ENCODE results near the gene WDR70. TPM values are rescaled to one million over a fixed set of nuclear protein-coding genes. Genes with fewer than 3 reads are reported as not detected.

The WDR70 gene
- total and polyA plus RNA-seq, 2 donors (not counting 1 experiment from before 2014, with no cell fraction given) = 31.4 to 34.0 TPM

- Histone ChIP-seq H4K20me1 (ENCODE audit: control insufficient read depth, extremely low read depth, insufficient read depth, low read length) (no peaks in the 10 kb centered on the region), H3K36me3 (ENCODE audit: control insufficient read depth, insufficient read depth, low read length) (no peaks in the 10 kb centered on the region), H3K4me3 (replicated peaks in 1 of 4; ENCODE audit: control extremely low read depth in 1 of 4, insufficient read depth in 1 of 4, low read depth in 3 of 4, low read length in 4 of 4) (no peak overlapping the region), H3K27me3 (ENCODE audit: control insufficient read depth, insufficient read depth, low read length) (no peaks in the 10 kb centered on the region), H3K9ac (ENCODE audit: insufficient read depth, low read length) (no peak overlapping the region), H2AFZ (ENCODE audit: low read length) (no peak overlapping the region), H3K4me2 (ENCODE audit: extremely low read depth, insufficient read depth, low read length) (peak overlapping the region; percentile 32), H3K79me2 (ENCODE audit: control insufficient read depth, insufficient read depth, low read length) (no peaks in the 10 kb centered on the region), H3K9me3 (ENCODE audit: control insufficient read depth, insufficient read depth, low read depth, low read length) (no peaks in the 10 kb centered on the region), H3K4me1 (ENCODE audit: control insufficient read depth, extremely low read depth, insufficient read depth, low read length) (peaks cover 20% of the 10 kb centered on the region), H3K27ac (ENCODE audit: insufficient read depth, low read length) (no peak overlapping the region)
- DNase-seq (ENCODE audit: low read depth in 2 of 2) = peak; percentile 43 to 51
- TF ChIP-seq EZH2 (IDR thresholded peaks at IDR 0.05; ENCODE audit: low read length, missing control alignments) = no peak
- TF ChIP-seq, protein P1, sequence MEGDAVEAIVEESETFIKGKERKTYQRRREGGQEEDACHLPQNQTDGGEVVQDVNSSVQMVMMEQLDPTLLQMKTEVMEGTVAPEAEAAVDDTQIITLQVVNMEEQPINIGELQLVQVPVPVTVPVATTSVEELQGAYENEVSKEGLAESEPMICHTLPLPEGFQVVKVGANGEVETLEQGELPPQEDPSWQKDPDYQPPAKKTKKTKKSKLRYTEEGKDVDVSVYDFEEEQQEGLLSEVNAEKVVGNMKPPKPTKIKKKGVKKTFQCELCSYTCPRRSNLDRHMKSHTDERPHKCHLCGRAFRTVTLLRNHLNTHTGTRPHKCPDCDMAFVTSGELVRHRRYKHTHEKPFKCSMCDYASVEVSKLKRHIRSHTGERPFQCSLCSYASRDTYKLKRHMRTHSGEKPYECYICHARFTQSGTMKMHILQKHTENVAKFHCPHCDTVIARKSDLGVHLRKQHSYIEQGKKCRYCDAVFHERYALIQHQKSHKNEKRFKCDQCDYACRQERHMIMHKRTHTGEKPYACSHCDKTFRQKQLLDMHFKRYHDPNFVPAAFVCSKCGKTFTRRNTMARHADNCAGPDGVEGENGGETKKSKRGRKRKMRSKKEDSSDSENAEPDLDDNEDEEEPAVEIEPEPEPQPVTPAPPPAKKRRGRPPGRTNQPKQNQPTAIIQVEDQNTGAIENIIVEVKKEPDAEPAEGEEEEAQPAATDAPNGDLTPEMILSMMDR (conservative IDR thresholded peaks at IDR 0.05 in 1 of 2, IDR thresholded peaks at IDR 0.05 in 1 of 2; ENCODE audit: low read depth in 1 of 2, low read length in 2 of 2) = no peak
Measured at GRCh38 chr5:37735649-37736347, 356.7 kb downstream of the WDR70 start.

DNA sequence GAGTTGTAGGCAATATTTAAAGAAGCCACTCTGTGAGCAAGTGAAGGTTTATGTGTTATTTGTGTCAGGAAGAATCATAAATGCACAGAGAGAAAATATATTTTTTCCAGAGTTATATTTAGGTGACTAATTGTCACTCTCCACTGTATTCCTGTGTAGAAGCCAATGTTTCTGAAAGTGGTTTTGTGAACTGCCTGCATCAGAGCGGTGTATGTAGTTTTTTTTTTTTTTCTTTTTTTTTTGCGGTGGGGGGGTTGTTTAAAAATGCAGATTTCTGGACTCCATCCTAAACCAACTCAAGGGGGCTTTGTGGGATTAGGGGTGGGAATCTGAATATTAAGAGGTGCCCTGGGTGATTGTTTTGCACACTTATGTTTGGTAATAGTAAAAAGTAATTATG lies 357.3 kb downstream of the WDR70 start:
- H3K4me2 ChIP-seq (ENCODE audit: extremely low read depth, insufficient read depth, low read length) = no peak overlapping the region
- no peak overlapping the region for H2AFZ ChIP-seq (ENCODE audit: low read length)
- no peak for TF ChIP-seq EZH2 (IDR thresholded peaks at IDR 0.05; ENCODE audit: low read length, missing control alignments)
- TF ChIP-seq, protein P1 (conservative IDR thresholded peaks at IDR 0.05 in 1 of 2, IDR thresholded peaks at IDR 0.05 in 1 of 2; ENCODE audit: low read depth in 1 of 2, low read length in 2 of 2) = no peak
- H3K36me3 ChIP-seq (ENCODE audit: control insufficient read depth, insufficient read depth, low read length) = no peaks in the 10 kb centered on the region
- H3K9me3 ChIP-seq (ENCODE audit: control insufficient read depth, insufficient read depth, low read depth, low read length) = no peaks in the 10 kb centered on the region
- peaks cover 20% of the 10 kb centered on the region for H3K4me1 ChIP-seq (ENCODE audit: control insufficient read depth, extremely low read depth, insufficient read depth, low read length)
- no peaks in the 10 kb centered on the region for H3K27me3 ChIP-seq (ENCODE audit: control insufficient read depth, insufficient read depth, low read length)
- no peak overlapping the region for H3K4me3 ChIP-seq (replicated peaks in 1 of 4; ENCODE audit: control extremely low read depth in 1 of 4, insufficient read depth in 1 of 4, low read depth in 3 of 4, low read length in 4 of 4)
- no peaks in the 10 kb centered on the region for H3K79me2 ChIP-seq (ENCODE audit: control insufficient read depth, insufficient read depth, low read length)
- no peak overlapping the region for H3K27ac ChIP-seq (ENCODE audit: insufficient read depth, low read length)
- no peak overlapping the region for H3K9ac ChIP-seq (ENCODE audit: insufficient read depth, low read length)
- no peak for DNase-seq (ENCODE audit: low read depth in 2 of 2)
- no peaks in the 10 kb centered on the region for H4K20me1 ChIP-seq (ENCODE audit: control insufficient read depth, extremely low read depth, insufficient read depth, low read length)

- no peak overlapping the region for H3K4me2 ChIP-seq (ENCODE audit: extremely low read depth, insufficient read depth, low read length)
- no peak overlapping the region for H3K27ac ChIP-seq (ENCODE audit: insufficient read depth, low read length)
- peaks cover 20% of the 10 kb centered on the region for H3K4me1 ChIP-seq (ENCODE audit: control insufficient read depth, extremely low read depth, insufficient read depth, low read length)
Measured at GRCh38 chr5:37737326-37738056, 358.4 kb downstream of the WDR70 start.

More at GRCh38 chr5:37737326-37738056, 358.4 kb downstream of the WDR70 start:
- TF ChIP-seq, protein P1 (conservative IDR thresholded peaks at IDR 0.05 in 1 of 2, IDR thresholded peaks at IDR 0.05 in 1 of 2; ENCODE audit: low read depth in 1 of 2, low read length in 2 of 2) = no peak
- TF ChIP-seq EZH2 (IDR thresholded peaks at IDR 0.05; ENCODE audit: low read length, missing control alignments) = no peak
- H3K27me3 ChIP-seq (ENCODE audit: control insufficient read depth, insufficient read depth, low read length) = no peaks in the 10 kb centered on the region
- H2AFZ ChIP-seq (ENCODE audit: low read length) = no peak overlapping the region
- H4K20me1 ChIP-seq (ENCODE audit: control insufficient read depth, extremely low read depth, insufficient read depth, low read length) = no peaks in the 10 kb centered on the region
- H3K79me2 ChIP-seq (ENCODE audit: control insufficient read depth, insufficient read depth, low read length) = no peaks in the 10 kb centered on the region
- H3K9ac ChIP-seq (ENCODE audit: insufficient read depth, low read length) = no peak overlapping the region
- H3K36me3 ChIP-seq (ENCODE audit: control insufficient read depth, insufficient read depth, low read length) = no peaks in the 10 kb centered on the region
- DNase-seq (ENCODE audit: low read depth in 2 of 2) = no peak
- no peak overlapping the region for H3K4me3 ChIP-seq (replicated peaks in 1 of 4; ENCODE audit: control extremely low read depth in 1 of 4, insufficient read depth in 1 of 4, low read depth in 3 of 4, low read length in 4 of 4)
- H3K9me3 ChIP-seq (ENCODE audit: control insufficient read depth, insufficient read depth, low read depth, low read length) = no peaks in the 10 kb centered on the region

All from fibroblast of lung (primary cell).